K562 (cell line): ENCODE data around the gene GLTP. TPM values are rescaled to one million over a fixed set of nuclear protein-coding genes. Genes with fewer than 3 reads are reported as not detected.

ENCODE experiments used
- ATAC-seq: fragments of 200-7000 bp; cut with Tn5 transposase; 3 replicates; pipeline ENCODE4 v1.9.1; 2020; ENCODE audit warnings: moderate library complexity
- BruUV-seq: library from RNA; stranded (reverse); fragments of 400-500 nt; replicated peaks from 2 replicates; lab custom pipeline; 2021; lab: Mats Ljungman, UMichigan
- CTCF ChIA-PET: fragments of 300-600 bp; formaldehyde crosslinking; extraction: SDS; loops from one replicate; lab custom pipeline; 2021; ENCODE audit warnings: low intra/inter-chr PET ratio; lab: Yijun Ruan, JAX
- POLR2A ChIA-PET: fragments of 300-600, 350-650 bp; sonication (Branson Sonifier 250); formaldehyde crosslinking; extraction: SDS; loops from one replicate; lab custom pipeline; 2021; ENCODE audit warnings: antibody characterized with exemption, inconsistent platforms; lab: Yijun Ruan, JAX
- DNase-seq, 4 experiments: peaks; one replicate each; pipeline versions ENCODE4 v3.0.0 to v3.0.0-alpha.2; 2011 to 2018; ENCODE audit warnings: low spot score in 3 of 4, mixed read lengths in 3 of 4; ENCODE audit errors: extremely low read depth in 1 of 4
- FAIRE-seq: peaks from 2 replicates; lab custom pipeline; 2011; peaks lifted over from hg19 to GRCh38; lab: Jason Lieb, UNC
- H2AFZ ChIP-seq: 2 replicates; pipeline ENCODE4 v1.6.0; 2011; ENCODE audit warnings: low read depth, low read length, control low read depth, inconsistent platforms
- H3K27ac ChIP-seq: fragments of 200-600 bp; 3 replicates; pipeline ENCODE4 v1.8.0; 2011; ENCODE audit warnings: low read depth, mild to moderate bottlenecking, control low read depth, inconsistent platforms, low read length, moderate library complexity, mixed read lengths; ENCODE audit errors: extremely low read depth
- H3K27me3 ChIP-seq, 2 experiments: fragments of 300-600 bp in 1 of 2; 2 replicates in 1 of 2; 3 replicates in 1 of 2; pipeline versions ENCODE4 v1.6.0 to v1.8.0; 2011; ENCODE audit warnings: inconsistent platforms in 2 of 2, low read length in 2 of 2, mild to moderate bottlenecking in 1 of 2, mixed read lengths in 1 of 2, moderate library complexity in 1 of 2; ENCODE audit not compliant: control insufficient read depth in 2 of 2, insufficient read depth in 2 of 2
- H3K36me3 ChIP-seq: fragments of 300-600 bp; 3 replicates; pipeline ENCODE4 v1.8.0; 2011; ENCODE audit warnings: mild to moderate bottlenecking, low read length, inconsistent platforms; ENCODE audit not compliant: control insufficient read depth, insufficient read depth
- H3K4me1 ChIP-seq, 2 experiments: fragments of 200-600 bp in 1 of 2; replicated peaks in 1 of 2; 2 replicates in 1 of 2; 3 replicates in 1 of 2; pipeline versions ENCODE4 v1.5.1 to v1.8.0; 2011; ENCODE audit warnings: inconsistent platforms in 2 of 2, low read length in 2 of 2, mild to moderate bottlenecking in 1 of 2, mixed read lengths in 1 of 2, moderate library complexity in 1 of 2; ENCODE audit not compliant: control insufficient read depth in 2 of 2, insufficient read depth in 2 of 2
- H3K4me2 ChIP-seq: 2 replicates; pipeline ENCODE4 v1.6.1; 2011; ENCODE audit warnings: low read length, control low read depth, inconsistent platforms, mixed read lengths; ENCODE audit not compliant: insufficient read depth
- H3K4me3 ChIP-seq: fragments of 200-600 bp; sonication (generic), shearing (Covaris generic); 2 replicates; pipeline ENCODE4 v1.5.1; 2016; ENCODE audit warnings: control low read depth, inconsistent platforms
- H3K79me2 ChIP-seq: fragments of 200-600 bp; 3 replicates; pipeline ENCODE4 v1.8.0; 2011; ENCODE audit warnings: low read length, inconsistent platforms; ENCODE audit not compliant: control insufficient read depth, insufficient read depth
- H3K9ac ChIP-seq, 2 experiments: 2 replicates each; pipeline versions ENCODE4 v1.6.0 to v1.6.1; 2011; ENCODE audit warnings: low read depth in 2 of 2, low read length in 2 of 2, control low read depth in 1 of 2, inconsistent platforms in 1 of 2, mild to moderate bottlenecking in 1 of 2, mixed read lengths in 1 of 2; ENCODE audit not compliant: insufficient read depth in 1 of 2
- H3K9me1 ChIP-seq: one replicate; pipeline ENCODE4 v1.6.0; 2011; ENCODE audit warnings: inconsistent platforms, mild to moderate bottlenecking, low read length, moderate library complexity; ENCODE audit not compliant: control insufficient read depth, insufficient read depth
- H3K9me3 ChIP-seq: replicated peaks from 2 replicates; pipeline ENCODE4 v1.5.1; 2011; ENCODE audit warnings: low read depth, low read length, inconsistent platforms; ENCODE audit not compliant: control insufficient read depth, insufficient read depth
- H4K20me1 ChIP-seq: replicated peaks from 2 replicates; pipeline ENCODE4 v1.6.1; 2011; ENCODE audit warnings: low read length, inconsistent platforms, mixed read lengths; ENCODE audit not compliant: control insufficient read depth, insufficient read depth
- ADNP ChIP-seq: fragments of 200-800 bp; sonication (Bioruptor generic); IDR thresholded peaks from 2 replicates; pipeline ENCODE4 v1.6.1; 2016; ENCODE audit warnings: missing genetic modification characterization, missing compliant biosample characterization
- BCOR ChIP-seq: fragments of 450-650 bp; IDR thresholded peaks from 2 replicates; pipeline ENCODE4 v1.6.1; 2016
- ETV5 ChIP-seq: sonication (generic); formaldehyde crosslinking; IDR thresholded peaks from 2 replicates; pipeline ENCODE4 v1.4.0; 2020; ENCODE audit warnings: low read depth, mild to moderate bottlenecking, missing genetic modification reagents
- ETV6 ChIP-seq, 3 experiments: fragments of 150-350 bp in 1 of 3; sonication (generic) in 1 of 3; formaldehyde crosslinking in 1 of 3; IDR thresholded peaks; 2 replicates each; pipeline versions ENCODE4 v1.6.1 to v1.8.0; 2014 to 2022; ENCODE audit warnings: borderline replicate concordance in 2 of 3, low read depth in 2 of 3, antibody characterized with exemption in 1 of 3, low read length in 1 of 3, mild to moderate bottlenecking in 1 of 3, missing genetic modification reagents in 1 of 3
- HDAC1 ChIP-seq, 2 experiments: fragments of 450-650 bp; IDR thresholded peaks; 2 replicates each; pipeline ENCODE4 v1.6.1; 2016 to 2017; ENCODE audit warnings: inconsistent platforms in 1 of 2, mild to moderate bottlenecking in 1 of 2, moderate library complexity in 1 of 2
- KDM1A ChIP-seq, 2 experiments: fragments of 450-650 bp; IDR thresholded peaks; 2 replicates each; pipeline ENCODE4 v1.6.1; 2016; ENCODE audit warnings: mild to moderate bottlenecking in 2 of 2
- KDM4B ChIP-seq, 2 experiments: fragments of 450-650 bp in 1 of 2; sonication (generic) in 1 of 2; IDR thresholded peaks; 2 replicates each; pipeline ENCODE4 v1.6.1; 2016 to 2017; ENCODE audit warnings: borderline replicate concordance in 2 of 2, antibody characterized with exemption in 1 of 2, low read depth in 1 of 2, mild to moderate bottlenecking in 1 of 2
- NCOA1 ChIP-seq: fragments of 450-650 bp; IDR thresholded peaks from 2 replicates; pipeline ENCODE4 v1.6.1; 2016; ENCODE audit warnings: low read depth
- NEUROD1 ChIP-seq: fragments of 150-350 bp; IDR thresholded peaks from 2 replicates; pipeline ENCODE4 v1.6.1; 2014; ENCODE audit warnings: borderline replicate concordance, low read length, low read depth; ENCODE audit not compliant: partially characterized antibody
- POLR2H ChIP-seq: IDR thresholded peaks from 2 replicates; pipeline ENCODE4 v1.6.1; 2016; ENCODE audit warnings: missing genetic modification characterization, low read depth, mild to moderate bottlenecking, control low read depth, missing compliant biosample characterization, moderate library complexity
- POLR3A ChIP-seq: IDR thresholded peaks from 2 replicates; pipeline ENCODE4 v1.6.1; 2011; ENCODE audit warnings: borderline replicate concordance, mild to moderate bottlenecking, moderate library complexity; ENCODE audit not compliant: insufficient read length, insufficient read depth; ENCODE audit errors: extremely low read depth
- RBM25 ChIP-seq: fragments of 200-400 bp; formaldehyde crosslinking; IDR thresholded peaks from 2 replicates; pipeline ENCODE4 v1.6.1; 2018; ENCODE audit warnings: low read length, low read depth, moderate library complexity; ENCODE audit not compliant: severe bottlenecking
- RFX5 ChIP-seq: IDR thresholded peaks from 2 replicates; pipeline ENCODE4 v1.6.1; 2011; ENCODE audit warnings: low read depth, mild to moderate bottlenecking, improper control_type of control experiment, low read length
- TCF7 ChIP-seq: sonication (generic); IDR thresholded peaks from 2 replicates; pipeline ENCODE4 v1.6.1; 2016; ENCODE audit warnings: antibody characterized with exemption, borderline replicate concordance
- ZFP36 ChIP-seq: fragments of 150-350 bp; IDR thresholded peaks from 2 replicates; pipeline ENCODE4 v1.6.1; 2018; ENCODE audit warnings: low read length, low read depth; ENCODE audit not compliant: partially characterized antibody
- ZNF384 ChIP-seq: IDR thresholded peaks from 2 replicates; pipeline ENCODE4 v1.6.1; 2012; ENCODE audit warnings: low read depth, low read length, improper control_type of control experiment
- WGBS: fragments of 100-300 bp; shearing (Covaris generic); methylation state at CpG from one replicate; pipeline ENCODE4 v1.1.6; 2016; ENCODE audit warnings: low coverage, mixed read lengths; ENCODE audit not compliant: insufficient coverage; ENCODE audit errors: missing lambda C conversion rate; 5-methylcytosine and 5-hydroxymethylcytosine counted together
- in situ Hi-C: fragments of 300-500 bp; cut with MboI; formaldehyde crosslinking; loops from 4 replicates; pipeline ENCODE4 v1.15.0; 2018; ENCODE audit warnings: inconsistent platforms, mixed read lengths
- intact Hi-C: fragments of 100-400 bp; cut with micrococcal nuclease; formaldehyde crosslinking; loops from 2 replicates; pipeline ENCODE4 v1.14.2; 2022
- polyA plus RNA-seq, 8 experiments: library from polyadenylated mRNA; depleted of rRNA in 4 of 8; stranded (reverse) in 5 of 8; unstranded in 3 of 8; fragments of >200 nt; fragmentation: Nextera tagmentation in 2 of 8; fragmentation: Illumina TruSeq in 1 of 8; extraction: Ambion mirVana in 2 of 8; extraction: Trizol in 1 of 8; gene quantifications; 2 replicates each; pipeline versions ENCODE4 v1.2.1 to v1.2.3, GENCODE V29; 2011 to 2014; ENCODE audit warnings: inconsistent platforms in 1 of 8, missing spikeins in 1 of 8
- total RNA-seq, 7 experiments: library from RNA; depleted of rRNA in 6 of 7; stranded (reverse); fragments of >200 nt in 6 of 7; fragmentation: Illumina TruSeq in 2 of 7; extraction: Trizol in 2 of 7; gene quantifications; 2 replicates each; pipeline versions ENCODE4 v1.2.1 to v1.2.3, GENCODE V29; 2011 to 2021; ENCODE audit warnings: low replicate concordance in 1 of 7

The GLTP gene
- total and polyA plus RNA-seq, 9 of the 15 experiments (the other 6 are each of a cell fraction or from before 2014, with no cell fraction given) = 4.4 to 8.3 (median 6.1) TPM

GRCh38 chr12:109840305-109841074 is 39.9 kb downstream of the GLTP start:
- H3K4me3 ChIP-seq = no peak overlapping the region
- in situ Hi-C loops (no loop called here), intact Hi-C loops (no loop called here)
- 2% methylated on average over 6 of the region's 7 CpGs for WGBS
- no peak overlapping the region for H2AFZ ChIP-seq
- no peaks in the 10 kb centered on the region for H3K9me3 ChIP-seq
- H3K79me2 ChIP-seq = no peaks in the 10 kb centered on the region
- DNase-seq (no peak), FAIRE-seq (no peak)
- CTCF ChIA-PET = no interaction called here
- peaks cover 0 to 5% of the 10 kb centered on the region in 2 experiments; a peak in 3 of 5 replicates for H3K4me1 ChIP-seq
- no peaks in the 10 kb centered on the region for H4K20me1 ChIP-seq
- no TSS peak for BruUV-seq
- H3K4me2 ChIP-seq = no peak overlapping the region
- POLR2A ChIA-PET = interaction anchor here (0.6 kb wide), 2 partner anchors 20 to 95 kb away, joined by 3 read pairs; no protein-coding TSS in a partner anchor
- no peaks in the 10 kb centered on the region for H3K9me1 ChIP-seq
- TF ChIP-seq RBM25 (peak; percentile 48), ETV5 (CRISPR knock-in tag) (no peak), BCOR (peak; percentile 46; the same call in 1 of the 2 replicates), ZFP36 (peak; percentile 73)
- TF ChIP-seq, all 486 proteins: peak for 3
- Histone ChIP-seq H3K27ac (no peak overlapping the region), H3K27me3 (peaks cover 0 to 7% of the 10 kb centered on the region in 2 experiments; a peak in 1 of 5 replicates), H3K36me3 (no peaks in the 10 kb centered on the region), H3K9ac (no peak overlapping the region)
- no peak for ATAC-seq

GRCh38 chr12:109839444-109839843 is 40.9 kb downstream of the GLTP start:
- ATAC-seq (no peak), DNase-seq (no peak), FAIRE-seq (no peak)
- Histone ChIP-seq H3K4me2 (no peak overlapping the region), H3K9me1 (no peaks in the 10 kb centered on the region), H4K20me1 (no peaks in the 10 kb centered on the region), H3K9ac (no peak overlapping the region), H3K79me2 (no peaks in the 10 kb centered on the region), H3K27me3 (peaks cover 2 to 13% of the 10 kb centered on the region in 2 experiments; a peak in 3 of 5 replicates), H3K27ac (no peak overlapping the region), H3K9me3 (no peaks in the 10 kb centered on the region), H3K4me3 (no peak overlapping the region), H2AFZ (no peak overlapping the region), H3K36me3 (no peaks in the 10 kb centered on the region), H3K4me1 (no peaks in the 10 kb centered on the region)
- WGBS = 0% methylated on average over 5 of the region's 6 CpGs
- POLR2A ChIA-PET = no interaction called here
- intact Hi-C loops = no loop called here
- CTCF ChIA-PET = no interaction called here
- BruUV-seq = no TSS peak
- in situ Hi-C loops = no loop called here
- TF ChIP-seq NEUROD1 (no peak), KDM4B (IDR thresholded peaks at IDR 0.05; ENCODE audit: borderline replicate concordance in 2 of 2, low read depth in 1 of 2) (no peak), RBM25 (peak; percentile 74), KDM1A (IDR thresholded peaks at IDR 0.05) (peak in 1 of 2 experiments; percentile 33; a peak in 1 of 4 replicates), POLR2H (no peak), POLR3A (no peak), HDAC1 (IDR thresholded peaks at IDR 0.05) (no peak), RFX5 (no peak), ETV6 (IDR thresholded peaks at IDR 0.05; ENCODE audit: borderline replicate concordance in 1 of 2, low read depth in 2 of 2, low read length in 1 of 2) (no peak), ETV6 (CRISPR knock-in tag; IDR thresholded peaks at IDR 0.05; ENCODE audit: borderline replicate concordance) (no peak), ZNF384 (no peak), TCF7 (no peak), NCOA1 (no peak), ADNP (tag) (0 out of 2 replicates have a peak, but pooled peaks have one; percentile 16)
